Ureter (tissue), 1 donor: Measurements from ENCODE around the gene PRDM5. TPM values are rescaled to one million over a fixed set of nuclear protein-coding genes. Genes with fewer than 3 reads are reported as not detected.
"Not testable (repeated sequence)": the region's sequence is repeated elsewhere in the genome, so short reads cannot be mapped to it uniquely, and the experiment has no call there.

ENCODE experiments used
- DNase-seq: peaks from one replicate; pipeline ENCODE4 v3.0.0-alpha.2; 2020; ENCODE audit warnings: low spot score
- total RNA-seq: library from RNA; stranded (reverse); gene quantifications from one replicate; pipeline ENCODE4 v1.2.4, GENCODE V29; 2023
- donor health status: DM: yes; HTN: yes; CAD: no.

PRDM5 gene
- total RNA-seq, 1 donor from 2014 or later: 26.3 TPM

DNA sequence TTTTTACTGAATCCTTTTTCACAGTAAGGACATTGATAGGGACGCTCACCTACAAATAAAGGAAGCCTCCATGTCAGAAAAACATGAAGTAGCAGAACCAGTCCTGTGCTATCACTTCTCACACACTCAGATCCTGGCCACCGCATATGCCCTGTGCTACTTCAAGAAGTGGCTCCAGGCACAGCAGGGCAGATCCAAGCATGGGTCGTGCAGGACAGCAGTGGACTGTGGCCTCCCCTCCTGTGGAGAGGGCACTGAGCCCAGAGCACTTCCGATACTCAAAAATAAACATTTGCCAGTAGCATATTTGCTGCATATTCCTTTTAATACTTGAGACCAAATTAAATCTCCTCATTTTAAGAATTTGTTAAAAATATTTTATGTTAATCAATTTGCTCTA lies 167.9 kb downstream of the PRDM5 start:
- no peak for DNase-seq

DNA sequence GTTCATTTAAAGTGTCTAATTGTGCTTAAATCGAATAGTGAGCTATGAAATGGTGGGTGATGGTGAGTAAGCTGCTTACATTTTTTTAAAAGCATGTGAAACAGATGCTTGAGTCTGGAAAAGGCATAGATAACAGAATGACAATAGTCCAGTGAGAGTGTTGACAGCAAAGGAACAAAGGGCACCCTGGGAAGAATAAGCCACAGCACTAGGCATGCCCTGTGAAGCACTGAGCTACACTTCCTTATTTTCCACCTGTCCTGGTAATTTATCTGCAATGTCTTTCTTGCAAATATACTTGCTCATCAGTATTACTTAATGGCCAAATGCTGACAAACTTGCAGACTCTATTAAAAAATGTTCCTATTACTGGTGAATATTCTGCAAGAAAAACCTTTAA lies 168.7 kb downstream of the PRDM5 start:
- DNase-seq: no peak

DNA sequence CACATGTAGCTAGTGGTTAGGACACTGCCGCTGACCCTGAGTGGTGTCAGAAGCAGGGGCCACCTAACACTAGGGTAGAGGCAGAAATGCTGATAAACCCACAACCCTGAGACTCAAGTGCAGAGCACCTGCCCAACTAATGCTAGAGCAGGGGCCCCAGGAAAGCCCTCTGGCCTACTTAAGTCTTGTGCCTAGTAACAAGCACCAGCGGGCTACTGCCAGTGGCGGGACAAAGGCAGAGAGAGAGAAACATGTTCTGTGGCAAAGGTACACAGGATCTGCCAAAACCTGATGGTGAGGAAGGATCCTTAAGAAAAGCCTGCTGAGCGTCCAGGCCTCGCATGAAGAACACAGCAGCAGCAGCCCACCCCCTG lies 172.4 kb downstream of the PRDM5 start:
- no peak for DNase-seq

DNA sequence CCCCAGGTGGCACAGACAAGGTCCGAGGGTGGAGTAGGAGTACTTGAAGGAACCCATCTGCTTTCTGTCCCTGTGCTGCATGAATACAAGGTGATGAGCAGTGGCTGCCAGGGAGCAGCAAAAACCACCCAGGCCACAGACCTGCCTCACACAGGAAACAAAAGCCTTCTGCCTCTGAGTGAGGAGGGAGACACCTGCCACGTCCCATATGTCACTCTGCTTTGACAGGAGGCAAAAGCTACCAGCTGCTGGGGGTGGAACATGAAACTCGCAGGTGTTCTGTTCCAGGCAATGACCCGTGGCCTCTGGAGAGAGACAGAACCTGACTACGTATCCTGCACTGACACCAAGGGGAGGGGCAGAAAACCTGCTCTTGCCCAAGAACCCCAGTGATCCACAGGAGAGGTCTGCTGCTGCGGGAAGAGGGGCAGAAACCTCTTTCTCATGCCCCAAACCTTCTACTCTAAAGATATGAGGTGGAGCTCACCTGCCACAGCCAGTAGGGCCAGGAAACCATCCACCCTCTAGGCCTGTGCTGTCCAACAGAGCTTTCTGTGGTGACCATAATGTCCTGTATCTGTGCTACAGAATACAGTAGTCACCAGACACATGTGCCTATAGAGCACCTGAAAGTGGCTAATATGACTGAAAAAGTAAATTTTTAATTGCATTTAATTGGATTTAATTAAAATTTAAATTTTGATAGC lies 172.9 kb downstream of the PRDM5 start:
- no peak for DNase-seq

DNA sequence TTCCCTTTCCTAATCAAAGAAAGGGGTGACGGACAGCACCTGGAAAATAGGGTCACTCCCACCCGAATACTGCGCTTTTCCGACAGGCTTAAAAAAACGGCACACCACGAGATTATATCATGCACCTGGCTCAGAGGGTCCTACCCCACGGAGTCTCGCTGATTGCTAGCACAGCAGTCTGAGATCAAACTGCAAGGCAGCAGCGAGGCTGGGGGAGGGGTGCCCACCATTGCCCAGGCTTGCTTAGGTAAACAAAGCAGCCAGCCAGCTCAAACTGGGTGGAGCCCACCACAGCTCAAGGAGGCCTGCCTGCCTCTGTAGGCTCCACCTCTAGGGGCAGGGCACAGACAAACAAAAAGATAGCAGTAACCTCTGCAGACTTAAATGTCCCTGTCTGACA lies 180.9 kb downstream of the PRDM5 start:
- not testable (repeated sequence) for DNase-seq

DNA sequence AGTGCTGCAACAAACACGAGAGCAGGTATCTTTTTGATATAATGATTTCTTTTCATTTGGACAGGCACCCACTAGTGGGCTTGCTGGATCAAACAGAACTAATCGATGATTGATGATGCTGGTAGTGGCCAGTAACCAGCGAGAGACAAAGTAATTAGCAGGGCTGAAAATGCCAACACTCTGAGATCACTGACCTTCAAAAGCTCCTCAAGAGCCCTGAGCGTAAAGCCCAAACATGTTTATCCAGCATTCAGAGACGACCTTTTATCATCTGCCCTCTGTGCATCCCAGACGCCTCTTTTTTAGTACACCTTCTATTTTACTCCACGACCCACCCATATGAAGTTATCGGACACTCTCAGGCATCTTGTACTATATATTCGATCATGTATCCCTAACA lies 186.2 kb downstream of the PRDM5 start:
- no peak for DNase-seq

DNA sequence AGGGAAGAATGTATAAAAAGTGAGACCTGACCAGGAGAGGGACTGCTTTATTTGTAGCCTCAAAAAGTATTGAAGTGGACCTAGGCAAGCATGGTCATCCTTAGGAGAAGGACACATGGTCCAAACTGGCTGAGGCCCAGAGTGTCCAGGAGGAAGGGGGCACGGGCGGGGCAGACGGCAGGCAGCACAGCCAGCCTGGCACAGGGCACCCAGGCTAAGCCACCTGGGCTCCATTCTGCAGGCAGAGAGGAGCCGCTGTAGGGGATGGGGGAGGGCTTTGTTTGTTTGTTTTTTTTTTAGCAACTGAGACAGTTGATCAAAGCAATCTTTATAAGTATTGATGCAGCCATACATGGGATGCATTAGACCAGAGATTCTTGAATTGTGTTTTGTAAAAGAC lies 188.6 kb downstream of the PRDM5 start:
- no peak for DNase-seq

DNA sequence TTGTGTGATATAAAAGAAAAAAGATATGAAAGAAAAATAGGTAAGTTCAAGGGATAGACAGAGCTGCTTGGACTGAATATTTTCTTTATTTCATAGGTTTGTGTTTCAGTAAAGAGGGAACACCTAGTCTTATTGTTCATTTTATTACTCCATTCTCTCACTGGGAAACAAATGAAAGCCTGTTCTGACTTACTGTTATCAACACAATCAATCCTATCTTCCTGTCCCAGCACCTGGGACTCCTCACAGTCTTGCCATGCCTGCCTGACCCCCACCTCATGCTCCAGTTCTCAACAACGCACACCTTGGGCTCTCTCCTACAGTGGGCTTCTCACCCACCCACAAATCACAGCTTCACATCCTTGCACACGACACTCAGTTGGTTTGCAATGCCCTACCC lies 189.5 kb downstream of the PRDM5 start:
- DNase-seq: no peak

DNA sequence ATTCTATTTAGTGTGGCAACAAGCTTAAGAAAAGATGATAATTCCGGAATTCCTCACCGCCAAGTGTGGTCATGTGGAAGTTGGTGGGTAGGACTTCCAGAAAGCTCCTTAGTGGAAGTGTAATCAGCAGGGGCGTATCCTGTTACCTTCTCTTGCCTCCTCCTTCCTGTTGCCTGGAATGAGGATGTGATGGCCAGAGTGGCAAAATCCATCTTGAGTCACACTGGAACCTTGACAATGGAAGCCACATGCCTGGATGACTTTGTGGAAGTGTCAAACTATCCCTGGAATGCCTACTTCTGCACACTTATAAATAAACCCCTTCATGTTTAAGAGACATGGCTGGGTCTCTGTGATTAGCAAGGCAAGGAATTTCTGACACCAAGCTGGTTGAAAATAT lies 191.0 kb downstream of the PRDM5 start:
- DNase-seq: no peak

DNA sequence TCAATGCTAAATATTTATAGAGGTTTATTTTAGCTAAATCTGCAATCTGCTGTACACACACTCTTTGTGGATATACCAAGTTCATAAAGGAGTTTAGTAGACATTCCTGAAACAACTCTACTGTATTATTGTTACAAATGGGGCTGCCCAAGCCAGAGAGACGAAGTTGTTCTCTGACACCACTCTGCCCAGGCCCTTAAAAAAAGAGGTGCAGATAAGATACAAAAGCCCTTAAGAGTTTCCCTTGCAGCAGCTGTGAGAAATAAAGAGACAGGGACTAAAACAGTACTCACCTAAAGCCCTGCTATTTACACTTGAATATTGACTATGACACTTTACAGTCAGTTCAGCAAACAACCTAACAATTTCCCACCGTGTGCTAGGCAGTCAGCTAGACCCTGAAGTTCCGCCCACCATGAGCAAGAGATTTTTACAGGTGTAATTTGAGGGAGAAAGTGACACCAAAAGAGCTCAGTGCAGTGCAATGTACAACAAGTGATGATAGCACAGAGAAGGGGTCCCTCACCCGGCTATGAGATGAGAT lies 191.7 kb downstream of the PRDM5 start:
- no peak for DNase-seq

DNA sequence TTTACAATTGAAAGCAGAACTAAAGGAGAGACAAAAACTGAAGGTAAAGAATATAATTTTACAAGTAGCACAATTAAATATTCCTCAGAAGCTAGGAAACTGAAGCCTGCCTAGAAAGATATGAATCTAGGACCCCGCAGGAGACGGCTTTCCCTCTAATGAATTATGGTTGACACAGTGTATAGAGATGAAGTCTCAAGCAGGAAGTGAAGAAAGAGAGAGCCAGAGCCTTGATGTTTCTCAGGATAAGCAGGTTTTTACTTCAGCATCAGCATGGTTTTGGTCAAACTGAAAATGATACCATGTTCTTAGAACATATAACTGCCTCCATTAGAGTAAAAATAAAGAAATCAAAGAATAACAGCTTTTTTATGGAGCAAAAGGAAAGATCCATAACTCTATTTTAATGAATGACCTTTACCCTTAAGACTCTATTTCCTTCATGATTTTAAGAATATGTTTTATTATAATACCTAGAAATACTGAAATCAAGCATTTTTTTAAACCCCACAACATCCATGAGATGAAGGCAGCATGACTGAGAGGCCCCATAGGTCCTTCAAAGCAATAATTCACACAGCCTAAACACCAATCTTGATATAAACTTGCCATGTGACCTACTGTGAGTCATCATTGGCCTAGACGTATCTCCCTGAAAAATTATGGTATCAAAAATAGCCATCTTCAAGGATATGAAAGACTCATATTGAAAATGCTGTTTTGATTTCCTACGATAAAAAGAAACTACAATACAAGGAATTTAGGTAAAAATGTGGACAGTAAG lies 193.4 kb downstream of the PRDM5 start:
- DNase-seq: no peak

DNA sequence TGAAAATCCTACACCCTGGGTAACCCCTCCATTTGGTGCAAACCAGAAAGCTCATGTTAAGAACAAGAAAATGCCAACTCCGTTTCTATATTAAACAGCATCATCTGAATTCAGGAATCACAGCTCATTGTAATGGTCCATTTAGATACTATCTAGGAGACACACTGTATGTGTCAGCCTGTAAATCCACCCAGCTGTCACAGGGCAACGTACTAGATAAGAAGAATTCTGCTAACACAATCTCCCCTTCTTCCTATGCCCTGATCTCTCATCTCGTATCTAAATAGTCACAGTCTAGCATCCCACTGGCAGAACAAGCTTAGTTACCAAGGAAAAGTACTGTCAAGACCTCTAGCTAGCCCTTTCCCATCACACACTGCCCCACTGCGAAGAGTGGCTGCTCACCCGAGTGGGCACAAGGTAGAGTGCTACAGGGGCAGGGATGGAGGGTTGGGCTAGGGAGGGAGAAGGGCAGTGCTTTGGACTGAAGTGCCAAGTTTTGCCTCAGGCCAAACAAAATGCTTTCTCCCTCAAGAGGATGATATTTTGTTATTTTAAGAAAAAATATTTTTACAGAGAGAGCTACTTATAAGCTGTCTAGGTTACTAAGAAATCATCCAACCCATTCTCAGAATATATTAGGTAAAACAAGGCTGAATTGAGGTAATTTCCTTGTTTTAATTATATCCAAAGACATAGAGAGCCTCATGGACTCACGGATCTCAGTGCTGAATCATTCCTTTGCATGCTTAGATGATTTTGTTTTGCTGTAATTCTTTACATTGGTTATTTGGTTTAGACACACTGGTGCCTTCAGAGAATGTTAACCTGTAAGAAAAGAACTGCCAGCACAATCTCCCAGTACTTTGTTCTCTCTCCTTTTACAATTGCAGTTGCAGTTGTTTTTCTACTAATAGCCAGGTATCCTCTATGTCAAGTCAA lies 196.6 kb downstream of the PRDM5 start:
- DNase-seq: no peak

DNA sequence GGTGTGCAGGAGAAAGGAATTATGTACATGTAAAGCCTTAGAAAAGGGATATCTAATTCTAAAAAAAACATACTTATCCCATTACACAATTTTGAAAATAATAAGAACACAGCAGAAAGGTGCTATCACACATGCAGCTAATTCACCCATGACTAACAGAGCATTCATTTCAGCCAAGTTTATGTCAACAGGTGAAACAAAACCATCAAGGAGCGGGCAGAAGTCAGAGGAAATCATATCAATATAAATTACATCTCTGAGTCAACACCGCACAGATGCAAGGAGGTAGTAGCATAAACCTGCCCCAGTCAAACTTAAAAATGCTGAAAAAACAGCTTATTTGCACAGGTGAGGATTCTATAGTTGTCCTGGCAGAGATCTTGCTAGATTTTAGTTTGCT lies 197.9 kb downstream of the PRDM5 start:
- no peak for DNase-seq

DNA sequence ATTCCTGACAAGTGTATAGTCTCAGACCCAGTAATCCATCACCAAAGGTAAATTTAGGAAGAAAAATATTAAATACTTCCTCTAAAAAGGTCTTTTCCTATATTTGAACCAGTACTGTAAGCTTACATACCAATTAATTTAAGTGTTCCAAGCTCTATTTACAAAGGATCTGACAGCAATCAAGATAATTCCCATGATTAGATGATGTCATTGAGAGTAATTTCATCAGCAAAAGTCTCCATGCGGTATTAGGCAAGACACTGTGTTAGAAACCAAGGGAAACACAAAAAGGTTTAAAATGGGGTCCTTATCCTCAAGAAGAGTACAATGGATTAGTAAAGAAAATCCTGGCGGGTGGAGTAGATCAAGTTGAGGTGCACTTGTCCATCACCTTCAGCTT lies 198.5 kb downstream of the PRDM5 start:
- DNase-seq: no peak

DNA sequence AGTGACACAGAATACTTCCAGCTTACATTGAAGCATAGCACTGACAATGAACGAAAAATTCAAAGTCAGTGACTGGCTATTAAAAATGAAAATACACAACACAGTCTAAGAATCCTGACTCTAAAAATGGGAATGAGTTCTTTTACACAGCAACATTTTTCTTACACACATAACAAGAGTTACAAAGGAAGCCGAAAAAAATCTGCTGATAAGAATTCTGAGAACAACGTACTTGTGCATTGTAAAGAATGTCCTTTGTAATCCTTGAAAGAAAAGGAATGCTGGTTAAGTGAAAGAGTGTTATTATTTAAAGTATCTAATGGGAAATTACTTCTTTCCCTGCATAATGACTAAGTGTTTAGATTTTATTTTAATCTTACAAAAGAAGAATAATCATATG lies 199.4 kb downstream of the PRDM5 start:
- DNase-seq: no peak

DNA sequence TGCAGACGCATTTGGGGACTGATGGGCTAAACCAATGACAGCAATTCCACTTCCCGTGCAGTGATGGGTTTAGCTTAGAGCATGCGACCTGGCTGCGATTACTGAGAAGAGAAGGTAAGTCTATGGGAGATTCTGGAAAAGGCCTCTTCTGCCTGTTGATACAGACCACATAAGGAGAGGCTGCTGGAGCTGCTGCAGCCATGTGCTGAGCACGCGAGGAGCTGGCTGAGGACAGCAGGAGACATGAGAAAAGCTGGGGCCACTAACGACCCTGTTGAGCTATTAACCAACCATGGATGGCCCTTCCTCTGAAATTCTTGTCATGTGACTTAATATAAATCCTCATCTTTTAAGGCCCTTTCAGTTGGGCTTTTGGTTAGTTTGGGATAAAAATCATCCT lies 199.9 kb downstream of the PRDM5 start:
- DNase-seq: no peak

DNA sequence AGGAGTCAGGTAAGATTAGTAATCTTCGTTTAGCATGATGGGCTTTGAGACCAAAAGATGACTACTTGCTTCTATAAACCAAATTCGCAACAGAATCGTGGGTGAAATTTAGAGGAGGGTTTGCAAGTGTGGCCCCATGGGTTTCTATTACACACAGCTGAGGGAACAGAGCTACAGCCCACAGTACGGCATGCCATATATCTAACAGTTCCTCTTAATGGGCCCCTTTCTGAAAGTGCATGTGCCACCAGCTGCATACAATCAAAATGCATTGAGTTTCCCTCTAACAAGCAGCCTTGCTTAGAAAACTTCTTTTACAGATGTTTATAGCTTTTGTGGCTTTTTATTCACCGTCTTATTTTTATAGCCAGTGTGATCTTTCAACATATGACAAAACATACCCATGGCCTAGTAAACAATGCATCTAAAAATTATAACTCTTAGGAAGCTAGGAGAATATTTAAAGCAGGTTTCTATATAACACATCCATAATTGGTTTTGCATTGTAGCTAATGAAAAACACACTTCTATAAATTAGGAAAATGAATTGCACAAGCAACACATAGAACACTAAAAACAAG lies 202.1 kb downstream of the PRDM5 start:
- DNase-seq: no peak

DNA sequence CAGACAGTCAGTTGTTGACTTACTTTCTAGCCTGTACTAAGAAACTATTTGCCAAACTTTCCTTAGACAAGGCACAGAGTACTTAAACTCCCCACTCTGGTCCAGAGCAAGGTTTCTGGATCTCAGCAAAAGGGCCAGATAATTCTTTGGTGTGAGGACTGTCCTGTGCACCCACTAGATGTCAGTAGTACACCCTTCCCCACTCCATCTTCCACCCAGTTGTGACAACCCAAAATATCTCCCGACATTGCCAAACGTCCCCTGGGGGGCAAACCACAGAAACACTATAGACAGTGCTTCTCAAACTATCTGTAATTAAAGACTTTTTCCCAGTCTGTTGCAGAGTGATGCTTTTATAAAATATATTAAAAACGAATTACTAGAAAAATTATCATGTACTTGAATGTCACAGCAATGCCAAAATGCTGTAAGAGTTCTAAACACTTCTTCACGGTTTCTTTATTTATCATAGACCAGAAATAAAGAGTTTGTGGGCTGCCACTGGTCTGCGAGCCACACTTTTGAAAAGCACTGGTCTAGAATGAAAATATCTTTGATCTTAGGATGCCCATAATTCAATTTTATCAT lies 203.5 kb downstream of the PRDM5 start:
- DNase-seq: no peak

DNA sequence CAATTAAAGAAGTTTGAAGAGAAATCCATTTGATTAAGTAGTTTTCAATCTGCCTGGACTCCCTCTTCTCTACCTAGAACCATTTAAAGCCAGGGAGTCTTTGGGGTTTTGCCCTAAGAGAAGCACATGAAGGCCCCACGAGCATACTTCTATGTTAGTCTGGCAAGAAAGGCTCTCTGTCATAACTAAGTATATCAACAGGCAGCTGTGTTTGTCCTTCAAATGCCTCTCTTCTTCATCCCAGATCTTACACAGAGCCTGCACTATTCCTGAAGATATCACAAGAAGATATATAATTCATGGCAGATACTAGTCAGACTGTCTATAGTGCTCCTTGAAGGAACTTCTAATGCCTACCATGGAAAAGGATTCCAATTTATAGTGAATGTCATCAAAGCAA lies 206.2 kb downstream of the PRDM5 start:
- DNase-seq: no peak

DNA sequence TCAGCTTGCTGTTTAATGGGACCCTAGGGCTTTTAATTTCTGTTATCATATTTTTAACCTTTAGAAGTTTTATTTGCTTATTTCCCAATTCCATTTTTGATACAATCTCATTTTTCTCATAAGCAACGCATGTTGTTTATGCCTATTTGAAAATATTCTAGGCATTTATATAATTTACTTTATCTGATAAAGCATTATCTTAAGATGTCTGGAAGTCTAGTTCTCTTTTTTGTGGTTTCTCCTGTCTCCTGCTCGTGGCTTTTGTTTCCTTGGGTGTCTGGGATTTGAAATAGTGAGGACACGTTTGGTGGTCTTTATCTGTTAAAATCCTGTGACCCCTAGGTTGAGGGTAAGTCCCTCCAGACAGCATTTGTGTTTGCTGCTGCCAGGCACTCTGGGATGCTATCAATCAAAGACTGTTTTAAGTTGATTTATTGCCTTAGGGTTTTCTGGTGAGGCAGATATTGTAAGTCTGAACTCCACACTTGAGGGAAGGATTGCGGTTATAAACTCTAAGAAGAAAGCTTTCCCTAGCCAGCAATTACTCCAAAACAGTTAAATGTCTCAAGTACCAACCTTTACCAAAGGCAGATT lies 208.0 kb downstream of the PRDM5 start:
- DNase-seq: no peak

DNA sequence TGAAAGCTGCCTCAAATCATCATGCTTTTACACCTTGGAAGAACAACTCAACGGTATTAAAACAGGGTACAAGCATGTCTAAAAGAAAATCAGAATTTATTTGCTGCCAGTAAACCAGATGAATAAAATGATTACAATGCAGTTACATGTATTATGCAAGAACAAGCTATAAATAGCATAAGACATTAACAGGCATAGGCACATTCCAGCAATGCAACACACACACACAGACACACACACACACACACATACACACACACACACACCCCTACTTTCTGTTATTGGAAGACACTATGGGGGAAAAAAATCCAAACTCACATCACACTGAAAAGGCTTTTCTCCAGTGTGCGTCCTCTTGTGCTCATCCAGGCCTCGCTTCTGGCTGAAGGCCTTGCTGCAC lies 212.5 kb downstream of the PRDM5 start:
- DNase-seq: no peak
